Measurements from ENCODE around the gene ZBTB20. TPM values are rescaled to one million over a fixed set of nuclear protein-coding genes. Genes with fewer than 3 reads are reported as not detected.

ZBTB20 gene
- total RNA-seq, 1 experiment from 2014 or later: 7.7 TPM

DNA sequence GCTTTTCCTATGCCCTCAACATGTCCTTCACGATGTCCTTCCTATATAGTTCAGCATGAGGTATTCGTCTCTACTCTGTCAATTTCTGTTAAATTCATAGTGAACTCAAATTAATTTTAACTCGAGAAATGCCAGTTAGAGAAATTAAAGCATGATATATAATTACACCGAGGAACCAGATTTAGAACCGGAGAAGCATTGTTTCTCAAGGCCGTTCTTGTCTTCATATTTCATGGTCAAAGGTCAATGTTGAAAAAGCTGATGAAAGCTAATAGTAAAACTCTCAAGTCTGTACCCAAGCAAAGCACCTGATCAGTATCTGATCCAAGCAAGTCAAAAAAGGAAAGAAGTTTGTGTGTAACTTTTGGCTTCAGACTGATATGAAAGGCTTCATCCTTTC is 163.8 kb downstream of the ZBTB20 start:
- no peaks in the 10 kb centered on the region for H3K9me3 ChIP-seq (replicated peaks)
- H3K4me3 ChIP-seq: no peak overlapping the region

DNA sequence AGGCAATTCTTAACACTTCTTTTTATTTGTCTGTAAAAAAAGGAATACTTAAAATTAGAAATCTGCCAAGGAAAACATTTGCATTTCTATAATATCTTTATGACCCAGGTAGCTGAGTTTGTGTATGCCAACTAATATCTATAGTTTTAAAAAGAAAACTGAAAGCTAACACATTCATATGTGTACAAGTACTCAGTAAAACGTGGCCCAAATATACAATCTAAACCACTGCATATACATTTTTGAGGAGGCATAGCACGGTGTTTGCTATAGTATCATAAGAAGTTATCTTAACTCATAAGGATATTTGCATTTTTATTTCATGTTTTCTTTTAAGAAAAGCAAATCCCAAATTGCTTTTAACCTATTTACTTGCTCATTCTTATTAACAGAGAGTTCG is 172.7 kb downstream of the ZBTB20 start:
- no peak for DNase-seq
- Histone ChIP-seq H3K9me3 (replicated peaks) (no peaks in the 10 kb centered on the region), H3K4me1 (no peaks in the 10 kb centered on the region; the same call in 1 of the 2 replicates), H3K4me3 (no peak overlapping the region), H3K36me3 (no peaks in the 10 kb centered on the region), H3K27ac (no peak overlapping the region), H3K27me3 (no peaks in the 10 kb centered on the region)

More for the DNA sequence above, 163.8 kb downstream of the ZBTB20 start:
- Histone ChIP-seq H3K4me1 (no peaks in the 10 kb centered on the region), H3K27me3 (no peaks in the 10 kb centered on the region), H3K36me3 (no peaks in the 10 kb centered on the region), H3K27ac (no peak overlapping the region)
- DNase-seq: no peak

DNA sequence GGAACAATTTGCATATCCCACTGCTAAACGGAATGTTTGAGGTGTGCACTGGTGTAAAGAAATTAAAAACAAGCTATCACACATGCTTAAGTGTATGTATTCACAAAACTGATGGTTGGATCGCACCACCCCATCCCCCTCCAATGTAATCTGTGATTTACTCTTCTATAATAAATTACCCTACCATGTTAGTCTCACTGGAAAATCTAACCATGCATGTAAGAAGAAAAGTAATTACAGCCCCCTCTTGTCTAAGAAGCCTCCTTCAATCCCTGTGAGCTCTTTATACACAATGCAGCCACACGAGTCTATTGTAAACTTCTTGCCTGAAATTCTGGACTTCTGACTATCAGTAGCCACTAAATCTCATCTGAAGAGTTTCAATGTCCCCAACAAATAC is 173.6 kb downstream of the ZBTB20 start:
- Histone ChIP-seq H3K9me3 (replicated peaks) (no peaks in the 10 kb centered on the region), H3K4me3 (no peak overlapping the region), H3K27me3 (no peaks in the 10 kb centered on the region), H3K4me1 (no peaks in the 10 kb centered on the region; the same call in 1 of the 2 replicates), H3K36me3 (no peaks in the 10 kb centered on the region), H3K27ac (no peak overlapping the region)
- DNase-seq: no peak

DNA sequence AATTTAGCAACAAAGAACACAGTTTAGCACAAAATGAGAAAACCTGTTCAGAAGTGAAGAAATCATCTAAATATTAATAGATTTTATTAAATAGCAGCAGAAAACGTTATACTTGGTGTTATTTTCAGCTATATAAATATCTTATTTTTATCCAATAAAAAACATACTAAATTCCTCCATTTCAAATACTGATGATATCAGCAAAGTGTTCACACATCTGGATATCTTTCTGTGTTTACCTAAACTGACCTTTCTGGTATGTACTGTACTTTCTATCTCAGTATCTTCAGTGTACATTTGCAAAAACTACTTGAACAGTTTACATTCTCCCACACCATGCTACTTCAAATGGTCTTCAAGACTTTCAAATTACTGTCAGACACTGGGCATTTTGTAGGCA is 179.9 kb downstream of the ZBTB20 start:
- Histone ChIP-seq H3K4me3 (no peak overlapping the region), H3K27me3 (no peaks in the 10 kb centered on the region), H3K36me3 (no peaks in the 10 kb centered on the region), H3K27ac (no peak overlapping the region), H3K9me3 (replicated peaks) (no peaks in the 10 kb centered on the region), H3K4me1 (no peaks in the 10 kb centered on the region; the same call in 1 of the 2 replicates)
- DNase-seq: no peak

DNA sequence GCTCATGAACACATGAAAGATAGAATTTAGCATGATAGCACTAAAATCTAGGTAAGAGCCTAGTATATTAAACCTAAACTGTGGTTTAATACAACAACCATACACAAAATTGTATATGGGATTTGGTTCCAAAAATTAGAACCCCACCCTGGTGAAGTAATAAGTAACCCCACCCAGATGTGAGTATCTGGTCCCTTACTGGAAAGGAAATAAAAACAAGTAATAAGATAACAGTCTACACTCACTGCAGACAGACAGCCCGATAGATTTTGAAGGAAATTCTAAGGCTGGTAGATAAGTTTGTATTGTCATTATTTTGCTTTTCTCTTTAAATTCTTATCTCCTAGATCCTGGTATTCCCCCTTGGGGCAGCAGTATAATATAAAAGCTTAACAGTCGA is 184.9 kb downstream of the ZBTB20 start:
- Histone ChIP-seq H3K4me3 (no peak overlapping the region), H3K36me3 (no peaks in the 10 kb centered on the region), H3K4me1 (no peaks in the 10 kb centered on the region), H3K27ac (no peak overlapping the region), H3K9me3 (replicated peaks) (no peaks in the 10 kb centered on the region), H3K27me3 (no peaks in the 10 kb centered on the region)
- no peak for DNase-seq

DNA sequence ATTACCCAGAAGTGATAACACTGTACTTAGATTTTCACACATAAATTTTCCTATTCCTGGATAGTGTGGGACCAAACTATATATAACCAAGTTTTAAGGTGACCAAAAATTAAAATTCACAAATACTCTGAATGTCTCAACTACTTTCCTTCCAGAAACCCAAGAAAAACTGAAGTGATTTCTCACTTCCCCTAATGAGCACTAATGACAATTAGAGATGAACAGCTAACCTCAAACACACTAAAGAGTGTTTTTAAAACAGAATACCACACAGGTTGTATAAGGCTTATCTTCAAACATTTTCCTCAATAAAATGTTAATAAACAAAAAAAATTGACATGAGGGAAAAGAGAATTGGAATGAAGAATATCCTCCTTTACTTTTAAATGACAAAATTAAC is 188.2 kb downstream of the ZBTB20 start:
- H3K9me3 ChIP-seq (replicated peaks): no peaks in the 10 kb centered on the region
- no peak overlapping the region for H3K27ac ChIP-seq
- no peak overlapping the region for H3K4me3 ChIP-seq
- H3K36me3 ChIP-seq: no peaks in the 10 kb centered on the region
- no peaks in the 10 kb centered on the region for H3K27me3 ChIP-seq
- DNase-seq: no peak
- H3K4me1 ChIP-seq: no peaks in the 10 kb centered on the region

DNA sequence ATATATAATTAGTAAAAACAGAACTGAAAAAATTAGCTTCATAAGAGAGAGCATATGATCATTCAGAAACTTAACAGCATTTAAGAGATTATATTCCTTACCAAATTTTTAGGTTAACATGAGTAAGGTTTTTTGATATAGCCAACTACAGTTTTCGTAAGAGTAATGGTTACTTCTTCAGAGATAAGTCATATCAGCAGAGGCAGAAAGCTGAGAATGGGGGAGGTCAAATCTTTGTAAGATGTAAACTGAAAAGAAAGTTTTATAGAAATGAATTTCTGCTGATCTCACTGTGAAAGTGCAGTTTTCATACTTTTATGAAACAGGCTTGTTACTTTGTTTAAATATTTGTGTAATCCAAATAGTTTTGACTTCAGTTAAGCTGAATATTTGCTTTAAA is 193.3 kb downstream of the ZBTB20 start:
- Histone ChIP-seq H3K27ac (no peak overlapping the region), H3K27me3 (no peaks in the 10 kb centered on the region), H3K4me1 (no peaks in the 10 kb centered on the region), H3K4me3 (no peak overlapping the region), H3K36me3 (no peaks in the 10 kb centered on the region), H3K9me3 (replicated peaks) (peaks cover 5% of the 10 kb centered on the region)
- no peak for DNase-seq

DNA sequence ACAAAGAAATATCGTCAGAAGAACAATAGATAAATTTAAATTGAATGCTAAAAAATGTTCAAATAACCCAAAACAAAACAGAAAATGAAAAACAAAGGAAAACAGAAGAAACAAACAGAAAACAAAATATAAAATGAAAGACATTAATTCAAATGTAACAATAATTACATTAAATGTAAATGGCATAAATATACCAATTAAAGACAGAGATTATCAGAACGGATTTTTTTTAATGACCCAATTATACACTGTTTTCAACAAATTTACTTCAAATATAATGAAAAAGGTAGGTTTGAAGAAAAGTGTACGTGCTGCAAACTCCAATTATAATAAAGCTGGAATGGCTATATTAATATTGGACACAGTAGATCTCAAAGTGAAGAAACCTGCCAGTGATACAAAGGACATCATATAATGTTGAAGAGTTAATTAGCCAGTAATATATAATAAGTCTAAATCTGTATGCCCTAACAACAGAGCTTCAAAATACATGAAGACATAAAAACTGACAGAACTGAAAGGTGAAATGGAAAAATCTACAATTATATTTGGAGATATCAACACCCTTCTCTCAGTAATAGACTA is 193.8 kb downstream of the ZBTB20 start:
- DNase-seq: no peak
- H3K4me1 ChIP-seq: no peaks in the 10 kb centered on the region
- no peak overlapping the region for H3K4me3 ChIP-seq
- no peaks in the 10 kb centered on the region for H3K27me3 ChIP-seq
- no peak overlapping the region for H3K27ac ChIP-seq
- peaks cover 5% of the 10 kb centered on the region for H3K9me3 ChIP-seq (replicated peaks)
- H3K36me3 ChIP-seq: no peaks in the 10 kb centered on the region

DNA sequence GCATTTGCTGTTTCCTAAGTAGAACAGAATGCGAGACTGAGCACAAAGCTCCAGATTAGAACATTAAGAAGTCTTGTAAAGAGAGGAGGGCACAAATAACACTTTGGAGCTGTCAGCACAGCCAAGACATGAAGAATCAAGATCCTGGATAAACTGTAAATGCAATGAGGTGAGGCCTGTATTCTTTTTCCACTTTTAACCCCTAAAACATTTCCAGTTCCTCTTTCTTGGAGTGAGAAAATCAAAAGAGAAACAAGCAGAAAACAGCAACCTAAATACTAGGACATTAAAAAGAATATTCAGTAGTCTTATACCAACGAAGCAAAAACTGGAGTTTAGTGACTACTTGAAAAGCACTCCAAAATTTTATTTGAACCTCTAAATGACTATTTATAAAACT is 204.3 kb downstream of the ZBTB20 start:
- no peaks in the 10 kb centered on the region for H3K36me3 ChIP-seq
- no peaks in the 10 kb centered on the region for H3K4me1 ChIP-seq
- no peak for DNase-seq
- no peak overlapping the region for H3K27ac ChIP-seq
- no peaks in the 10 kb centered on the region for H3K9me3 ChIP-seq (replicated peaks)
- no peaks in the 10 kb centered on the region for H3K27me3 ChIP-seq
- no peak overlapping the region for H3K4me3 ChIP-seq

DNA sequence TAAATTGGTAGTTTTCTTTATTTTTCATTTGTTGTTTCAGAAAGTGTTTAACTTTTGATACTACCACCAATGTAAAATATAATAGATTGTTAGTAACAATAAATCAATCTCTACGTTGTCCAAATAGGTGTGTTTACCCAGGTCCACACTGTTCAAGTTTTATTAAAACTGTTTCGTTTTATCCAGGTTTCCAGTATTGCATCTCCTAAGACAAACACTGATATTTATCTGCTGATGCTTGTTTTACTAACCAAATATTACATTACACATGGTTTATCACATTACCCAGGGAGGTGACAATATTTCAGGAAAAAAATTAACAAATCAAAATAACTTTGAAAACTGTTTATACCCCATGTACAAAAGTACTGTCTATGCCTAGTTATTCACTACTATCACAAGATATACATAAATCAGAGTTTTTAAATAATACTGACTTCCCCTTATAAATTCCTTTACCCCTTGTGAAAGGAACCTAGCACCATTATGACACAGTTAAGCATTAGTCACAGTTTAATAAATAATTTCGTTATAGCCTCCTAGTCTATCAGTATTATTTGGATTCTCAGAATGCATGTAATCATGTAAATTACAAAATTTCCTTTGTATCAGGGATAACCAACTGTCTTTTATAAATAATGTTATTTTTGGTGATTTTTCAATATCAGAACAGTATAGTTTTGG is 205.3 kb downstream of the ZBTB20 start:
- no peaks in the 10 kb centered on the region for H3K36me3 ChIP-seq
- DNase-seq: no peak
- H3K27me3 ChIP-seq: no peaks in the 10 kb centered on the region
- H3K9me3 ChIP-seq (replicated peaks): no peaks in the 10 kb centered on the region
- no peak overlapping the region for H3K27ac ChIP-seq
- H3K4me1 ChIP-seq: no peaks in the 10 kb centered on the region
- no peak overlapping the region for H3K4me3 ChIP-seq

DNA sequence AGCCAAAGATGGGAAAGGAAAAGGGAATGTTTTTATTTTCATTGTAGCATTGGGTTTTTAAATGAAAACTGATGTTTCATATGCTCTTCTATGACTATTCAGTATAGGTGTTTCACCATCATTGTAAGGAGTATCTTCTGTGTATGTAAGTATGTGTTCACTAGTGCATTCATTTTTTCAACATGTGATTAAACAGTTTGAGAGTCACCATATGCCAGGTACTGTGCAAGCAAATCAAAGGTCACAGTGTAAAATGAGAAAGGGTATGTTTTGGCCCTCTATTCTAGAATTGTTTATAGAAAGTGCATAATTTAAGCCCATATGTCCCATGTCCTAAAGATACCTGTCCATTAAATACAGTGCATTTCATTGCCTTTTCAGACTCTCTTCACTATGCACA is 207.2 kb downstream of the ZBTB20 start:
- Histone ChIP-seq H3K27ac (no peak overlapping the region), H3K36me3 (no peaks in the 10 kb centered on the region), H3K9me3 (replicated peaks) (no peaks in the 10 kb centered on the region), H3K27me3 (no peaks in the 10 kb centered on the region), H3K4me1 (no peaks in the 10 kb centered on the region), H3K4me3 (no peak overlapping the region)
- DNase-seq: no peak

DNA sequence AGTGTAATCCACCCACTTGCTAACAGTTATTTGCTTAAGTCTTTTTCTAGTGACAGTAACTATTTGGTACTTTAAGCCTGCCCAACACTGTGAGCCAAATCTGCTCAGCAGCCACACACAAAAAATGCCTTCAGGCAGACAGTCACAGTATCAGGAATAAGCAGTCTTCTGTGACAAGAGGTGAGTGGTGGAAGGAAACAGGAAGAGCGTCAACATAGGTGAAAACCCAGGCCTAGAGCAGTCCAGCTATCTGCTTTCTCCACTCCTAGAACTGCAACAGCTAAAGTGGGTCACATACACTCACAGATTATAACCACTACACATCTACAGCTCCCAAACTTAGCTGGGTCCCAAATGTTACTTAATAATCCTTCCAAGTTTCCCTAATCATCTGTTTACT is 213.7 kb downstream of the ZBTB20 start:
- no peaks in the 10 kb centered on the region for H3K36me3 ChIP-seq
- H3K27ac ChIP-seq: no peak overlapping the region
- H3K4me3 ChIP-seq: no peak overlapping the region
- no peaks in the 10 kb centered on the region for H3K9me3 ChIP-seq (replicated peaks)
- DNase-seq: no peak
- no peaks in the 10 kb centered on the region for H3K4me1 ChIP-seq
- H3K27me3 ChIP-seq: no peaks in the 10 kb centered on the region

DNA sequence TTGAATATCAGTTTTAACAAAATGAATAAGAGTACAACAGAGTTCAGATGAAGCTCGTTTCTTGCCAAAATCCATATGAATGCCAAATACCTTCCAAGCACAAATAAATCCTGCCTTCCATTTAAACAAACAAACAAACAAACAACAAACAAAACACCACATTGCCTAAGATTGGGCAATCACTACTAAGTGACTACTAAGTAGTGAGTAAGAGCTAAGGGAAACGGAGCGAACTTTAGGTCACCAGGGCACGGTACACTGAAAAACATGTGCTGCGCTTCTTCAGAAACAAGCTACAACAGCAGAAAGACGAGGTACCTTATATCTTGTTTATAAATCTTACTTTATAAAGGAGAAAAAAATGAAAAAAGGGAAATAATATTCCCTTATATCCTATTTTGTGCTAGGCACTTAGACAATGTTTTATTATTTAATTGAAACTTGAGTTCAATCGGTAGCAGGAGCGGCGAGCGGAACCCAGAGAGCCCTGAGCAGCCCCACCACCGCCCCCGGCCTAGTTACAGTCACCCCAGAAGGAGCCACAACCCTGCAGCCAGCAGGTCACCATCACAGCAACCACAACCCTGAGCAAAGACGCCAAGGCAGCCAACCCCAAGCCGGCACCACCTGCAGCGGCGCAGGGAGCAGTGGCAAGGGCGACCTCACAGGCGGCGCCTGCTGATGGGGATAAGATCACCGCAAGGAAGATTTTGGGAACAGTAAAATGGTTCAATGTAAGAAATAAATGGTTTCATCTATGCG is 216.9 kb downstream of the ZBTB20 start:
- DNase-seq: no peak
- Histone ChIP-seq H3K9me3 (replicated peaks) (no peaks in the 10 kb centered on the region), H3K4me1 (no peaks in the 10 kb centered on the region), H3K27me3 (no peaks in the 10 kb centered on the region), H3K27ac (no peak overlapping the region), H3K36me3 (no peaks in the 10 kb centered on the region), H3K4me3 (no peak overlapping the region)

DNA sequence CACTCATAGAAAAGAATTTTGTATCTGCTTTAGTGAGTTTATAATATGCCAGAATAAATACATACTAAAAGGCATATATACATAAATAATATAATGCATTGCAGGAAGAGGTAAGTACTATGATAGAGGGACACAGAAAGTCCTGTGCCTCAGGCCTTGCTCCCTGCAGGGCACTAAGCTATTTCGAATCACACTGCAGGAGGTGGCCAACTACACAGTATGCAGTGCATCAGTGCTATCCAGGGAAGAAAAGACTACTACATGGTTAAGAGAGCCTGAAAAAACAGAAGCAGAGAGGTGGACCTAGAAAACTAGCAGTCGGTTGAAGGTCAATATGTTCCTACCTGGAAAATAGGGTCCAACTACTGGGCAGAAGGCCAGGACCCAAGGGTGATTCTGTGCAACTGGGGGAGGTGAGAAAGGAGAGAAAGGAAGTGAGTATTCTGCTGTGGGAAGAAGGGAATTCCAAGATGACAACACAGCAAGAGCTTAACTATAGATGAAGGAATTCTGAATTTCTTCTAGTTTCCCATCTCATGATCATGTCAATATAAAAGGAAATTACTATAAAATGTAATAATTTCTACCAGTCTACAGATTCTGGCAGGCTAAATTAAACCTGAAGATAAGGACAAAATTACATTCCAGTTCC is 218.0 kb downstream of the ZBTB20 start:
- DNase-seq: no peak
- H3K27ac ChIP-seq: no peak overlapping the region
- no peaks in the 10 kb centered on the region for H3K4me1 ChIP-seq
- H3K9me3 ChIP-seq (replicated peaks): no peaks in the 10 kb centered on the region
- H3K36me3 ChIP-seq: no peaks in the 10 kb centered on the region
- H3K27me3 ChIP-seq: no peaks in the 10 kb centered on the region
- H3K4me3 ChIP-seq: no peak overlapping the region

DNA sequence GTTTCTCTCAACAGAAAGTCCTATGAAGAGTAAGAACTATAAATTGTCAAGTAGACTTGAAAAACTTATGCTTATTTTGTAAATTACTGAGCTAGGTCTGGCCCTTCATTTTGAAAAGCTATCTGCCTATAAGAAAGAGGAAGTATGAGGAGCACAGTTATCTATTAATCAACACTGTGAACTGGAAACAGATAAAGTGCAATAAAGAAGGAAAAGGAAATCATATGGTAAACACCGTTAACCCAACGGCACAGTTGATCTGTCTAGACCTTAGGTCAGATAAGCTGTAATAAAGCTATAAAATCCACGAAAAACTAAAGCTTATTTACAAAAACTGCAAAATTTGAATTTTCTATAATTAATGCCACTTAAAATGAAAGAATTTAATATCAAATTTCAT is 242.5 kb downstream of the ZBTB20 start:
- Histone ChIP-seq H3K4me3 (no peak overlapping the region), H3K27me3 (no peaks in the 10 kb centered on the region), H3K4me1 (peaks cover 6% of the 10 kb centered on the region), H3K36me3 (no peaks in the 10 kb centered on the region), H3K9me3 (replicated peaks) (no peaks in the 10 kb centered on the region), H3K27ac (no peak overlapping the region)
- DNase-seq: no peak
